HG02943 (cell line): Measurements from ENCODE around the gene GOLGA8T.
"Not testable (repeated sequence)": the region's sequence is repeated elsewhere in the genome, so short reads cannot be mapped to it uniquely, and the experiment has no call there.

Experiments used
- ATAC-seq: cut with Tn5 transposase; IDR thresholded peaks from one replicate; pipeline ENCODE4 v1.9.1; 2021; ENCODE audit warnings: mild to moderate bottlenecking, low read depth, moderate library complexity; ENCODE audit not compliant: unreplicated experiment

The GOLGA8T gene

DNA sequence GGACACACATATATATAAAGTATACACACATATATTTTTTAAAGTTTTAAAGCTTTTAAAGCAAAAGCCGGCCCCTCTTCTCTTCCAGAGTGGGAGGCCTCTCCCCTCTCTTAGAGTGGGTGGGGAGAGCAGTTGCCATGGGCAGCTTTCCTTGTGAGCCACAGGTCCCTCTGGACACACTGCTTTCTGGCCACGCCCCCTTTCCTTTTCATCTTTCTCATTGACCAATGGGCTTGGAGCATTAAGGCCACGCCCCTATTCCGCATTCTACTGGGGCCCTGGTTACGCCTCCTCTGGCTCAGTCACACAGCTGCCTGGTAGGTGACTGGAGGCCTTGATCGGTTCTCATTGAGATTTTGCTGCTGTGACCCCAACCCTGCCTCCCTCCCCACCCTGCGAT, at the start of gene GOLGA8T:
Gene GOLGA8T (plus strand): TSS at position 301 of the 400 bp plus-strand sequence. CDS start 98 bp downstream, at position 399.
- ATAC-seq, result not testable (repeated sequence)

DNA sequence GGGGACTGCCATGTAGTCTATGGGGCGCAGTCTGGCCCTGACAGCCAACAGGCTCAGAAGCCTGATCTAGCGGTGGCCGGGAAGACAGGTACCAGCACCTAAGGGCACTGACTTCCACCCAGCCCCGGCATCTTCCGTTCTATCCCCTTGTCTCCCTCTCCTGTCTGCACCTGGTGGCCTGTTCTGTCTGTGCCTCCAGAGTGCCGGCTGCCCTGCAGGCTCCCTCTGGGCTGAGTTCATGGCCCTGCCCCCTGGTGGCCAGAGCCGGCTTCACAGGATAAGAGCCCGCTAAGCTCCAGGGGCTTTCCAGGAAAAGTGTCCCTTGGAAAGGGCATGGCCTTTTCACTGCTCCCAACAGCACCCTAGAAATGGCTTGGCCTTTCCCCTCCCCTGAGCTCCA, 37.0 kb upstream of the GOLGA8T start:
- not testable (repeated sequence) for ATAC-seq

DNA sequence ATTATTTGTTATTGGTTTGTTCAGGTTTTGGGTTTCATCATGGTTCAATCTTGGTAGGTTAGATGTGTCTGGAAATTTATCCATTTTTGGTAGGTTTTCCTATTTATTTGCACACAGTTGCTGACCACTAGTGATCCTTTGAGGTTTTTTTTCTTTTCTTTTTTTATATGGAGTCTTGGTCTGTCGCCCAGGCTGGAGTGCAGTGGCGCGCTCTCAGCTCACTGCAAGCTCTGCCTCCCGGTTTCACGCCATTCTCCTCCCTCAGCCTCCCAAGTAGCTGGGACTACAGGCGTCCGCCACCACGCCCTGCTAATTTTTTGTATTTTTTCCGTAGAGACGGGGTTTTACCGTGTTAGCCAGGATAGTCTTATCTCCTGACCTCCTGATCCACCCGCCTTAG, 32.0 kb upstream of the GOLGA8T start:
- ATAC-seq, result not testable (repeated sequence)

DNA sequence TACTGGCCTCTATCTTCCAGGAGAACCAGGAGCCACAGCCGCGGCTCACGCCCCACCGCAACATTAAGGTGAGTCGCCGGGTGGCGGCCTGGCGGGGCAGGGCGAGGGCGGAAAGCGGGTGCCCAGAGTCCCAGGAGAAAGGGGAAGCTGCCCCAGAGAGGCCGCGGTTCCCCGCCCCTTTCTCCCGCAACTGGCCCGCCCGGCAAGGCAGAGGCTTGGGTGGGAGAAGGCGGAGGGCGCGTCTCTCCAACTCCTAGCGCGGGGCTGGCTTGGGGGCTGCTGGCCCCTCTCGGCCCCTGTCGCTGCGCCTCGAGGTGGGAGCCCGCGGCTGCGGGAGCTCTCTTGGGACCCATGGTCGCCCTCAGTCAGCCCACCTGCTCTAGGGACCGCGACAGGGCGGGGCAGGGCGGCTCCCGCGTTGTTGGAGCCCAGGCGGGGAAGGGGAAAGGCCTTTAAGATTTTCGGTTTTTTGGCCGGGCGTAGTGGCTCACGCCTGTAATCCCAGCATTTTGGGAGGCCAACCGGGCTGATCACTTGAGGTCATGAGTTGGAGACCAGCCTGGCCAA, 30.8 kb upstream of the GOLGA8T start:
- not testable (repeated sequence) for ATAC-seq

- not testable (repeated sequence) for ATAC-seq
These were observed 24.3 kb upstream of the GOLGA8T start for GRCh38 chr15:30110591-30110990.

DNA sequence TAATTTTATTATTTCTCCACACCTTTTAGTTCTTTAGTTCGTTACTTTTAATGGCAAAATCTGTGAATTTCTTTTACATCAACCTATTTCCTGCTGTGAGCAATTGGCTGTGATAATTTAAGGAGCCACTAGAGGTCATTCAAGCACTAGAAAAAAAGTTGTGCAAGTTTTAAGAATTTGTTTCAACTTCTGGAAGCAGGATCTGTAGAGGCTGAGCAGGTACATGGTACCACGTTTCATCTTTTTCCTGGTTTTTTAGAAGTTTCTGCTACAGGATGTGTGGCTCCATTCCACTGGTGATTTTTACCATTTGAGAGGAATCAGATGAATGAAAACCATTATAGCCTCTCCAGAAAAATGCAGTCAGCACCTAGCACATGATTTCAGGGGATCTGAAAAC, 4.8 kb upstream of the GOLGA8T start:
- ATAC-seq, result not testable (repeated sequence)

DNA sequence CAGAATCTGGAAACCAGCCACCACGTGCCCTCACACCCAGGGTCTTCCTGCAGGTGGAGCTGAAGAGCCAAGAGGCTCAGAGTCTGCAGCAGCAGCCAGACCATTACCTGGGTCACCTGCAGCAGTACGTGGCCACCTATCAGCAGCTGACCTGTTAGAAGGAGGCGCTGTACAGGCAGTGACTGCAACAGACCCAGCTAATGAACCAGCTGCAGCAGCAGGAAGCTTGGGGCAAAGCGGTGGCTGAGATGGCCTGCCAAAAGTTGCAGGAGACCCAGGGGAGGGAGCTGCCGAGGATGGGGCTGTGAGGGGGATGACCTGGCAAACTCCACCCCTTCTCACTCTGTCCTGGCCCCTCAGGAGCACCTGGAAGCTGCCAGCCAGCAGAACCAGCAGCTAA, 8.4 kb downstream of the GOLGA8T start:
- not testable (repeated sequence) for ATAC-seq

- not testable (repeated sequence) for ATAC-seq
These were observed 15.0 kb downstream of the GOLGA8T start for GRCh38 chr15:30149891-30150290.

- ATAC-seq, result not testable (repeated sequence)
These were observed 27.9 kb downstream of the GOLGA8T start for GRCh38 chr15:30162479-30163357.

GRCh38 chr15:30163759-30164158, 28.9 kb downstream of the GOLGA8T start:
- not testable (repeated sequence) for ATAC-seq

DNA sequence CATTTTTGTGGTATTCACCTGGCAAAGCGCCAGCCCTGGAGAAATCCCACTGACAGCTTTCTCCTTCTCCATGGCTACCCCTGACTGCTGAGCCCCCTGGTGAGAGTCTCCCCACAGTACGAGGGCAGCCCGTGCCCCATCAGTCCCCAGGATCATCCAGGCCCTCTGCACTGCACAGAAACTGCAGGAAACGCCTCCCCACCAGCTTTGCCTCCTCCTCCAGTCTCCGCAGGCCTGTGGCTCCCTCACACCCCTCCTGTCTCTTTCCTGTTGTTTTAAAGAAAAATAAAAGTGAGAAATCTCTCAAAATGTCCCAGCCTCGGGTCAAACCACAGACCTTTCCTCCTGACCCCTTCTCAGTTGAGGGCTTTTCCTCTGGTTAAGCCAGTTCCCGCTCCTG, 29.4 kb downstream of the GOLGA8T start:
- not testable (repeated sequence) for ATAC-seq

GRCh38 chr15:30167403-30167802, 32.6 kb downstream of the GOLGA8T start:
- not testable (repeated sequence) for ATAC-seq

DNA sequence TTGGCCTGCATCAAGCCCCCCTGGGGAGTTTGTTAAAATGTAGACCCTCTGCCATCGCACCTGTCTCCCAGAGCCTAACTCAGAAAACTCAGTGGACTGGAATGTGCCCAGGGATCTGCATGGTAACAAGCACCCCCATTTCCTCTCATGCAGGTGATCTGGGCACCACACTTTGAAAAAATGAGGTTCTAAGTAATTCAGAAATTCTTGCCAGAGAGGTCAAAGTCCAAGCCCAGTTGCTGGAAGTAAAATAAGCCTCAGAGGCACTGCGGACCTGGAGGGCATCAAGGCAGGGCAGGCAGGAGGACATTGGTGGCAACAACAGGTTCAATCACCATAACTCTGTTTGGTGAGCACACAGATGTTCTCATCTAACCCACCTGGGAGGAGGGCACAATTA, 33.0 kb downstream of the GOLGA8T start:
- ATAC-seq, result not testable (repeated sequence)

DNA sequence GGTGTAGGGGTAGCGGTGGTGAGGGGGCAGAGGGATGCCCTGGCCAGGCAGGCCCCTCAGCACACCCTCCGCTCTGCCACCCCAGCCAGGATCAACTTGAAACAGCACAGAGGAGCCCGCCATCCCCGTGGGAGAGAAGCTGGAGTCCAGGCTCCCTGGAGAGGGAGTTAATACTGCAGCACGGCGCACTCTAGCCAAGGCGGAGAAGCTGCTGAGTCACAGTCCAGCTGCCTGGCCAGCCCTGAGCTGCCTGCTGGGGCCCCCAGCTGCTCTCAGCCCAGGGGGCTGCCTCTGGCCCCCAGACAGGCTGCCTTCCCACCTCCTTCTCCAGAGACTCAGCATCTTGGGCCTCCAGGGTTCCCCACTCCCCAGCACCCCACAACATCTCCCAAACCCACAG, 36.6 kb downstream of the GOLGA8T start:
- ATAC-seq, result not testable (repeated sequence)

DNA sequence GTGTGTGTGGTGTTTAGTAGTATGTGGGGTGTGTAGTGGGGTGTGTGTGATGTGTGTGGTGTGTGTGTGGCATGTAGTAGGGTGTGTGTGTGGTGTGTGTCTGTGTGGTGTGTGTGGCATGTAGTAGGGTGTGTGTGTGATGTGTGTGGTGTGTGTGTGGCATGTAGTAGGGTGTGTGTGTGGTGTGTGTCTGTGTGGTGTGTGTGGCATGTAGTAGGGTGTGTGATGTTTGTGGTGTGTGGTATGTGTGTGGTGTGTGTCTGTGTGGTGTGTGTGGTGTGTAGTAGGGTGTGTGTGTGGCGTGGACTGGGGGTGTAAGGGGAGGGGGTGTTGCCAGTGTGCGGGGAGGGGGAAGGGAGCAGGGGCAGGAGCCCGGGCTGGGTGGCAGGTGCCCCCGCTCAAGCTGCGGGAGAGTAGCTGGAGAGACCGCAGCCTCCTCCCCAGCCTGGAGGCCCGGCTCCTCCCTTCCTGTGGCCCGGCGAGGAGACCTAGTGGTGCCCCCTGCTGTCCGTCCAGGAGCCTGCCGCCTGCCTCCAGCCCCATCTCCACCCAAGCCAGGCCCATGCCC, 38.3 kb downstream of the GOLGA8T start:
- not testable (repeated sequence) for ATAC-seq

DNA sequence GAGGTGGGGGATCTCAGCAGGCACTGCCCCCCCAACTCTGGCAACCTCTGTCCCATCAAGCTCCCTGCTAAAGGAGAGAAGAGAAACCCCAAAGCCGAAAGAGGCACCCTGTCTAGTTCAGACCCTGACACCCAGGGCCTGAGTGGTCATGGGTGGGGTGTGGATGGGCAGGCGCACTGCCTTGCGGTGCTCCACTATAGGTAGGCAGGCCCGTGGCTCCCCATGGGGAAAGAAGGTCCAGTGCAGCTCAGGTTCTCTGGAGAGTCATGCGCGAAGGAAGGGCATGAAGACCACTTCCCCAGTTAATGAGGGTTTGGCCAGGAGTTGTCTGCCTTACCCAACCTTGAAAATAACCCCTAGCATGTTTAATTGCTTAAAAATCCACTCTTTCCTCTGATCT, 40.4 kb downstream of the GOLGA8T start:
- ATAC-seq, result not testable (repeated sequence)

DNA sequence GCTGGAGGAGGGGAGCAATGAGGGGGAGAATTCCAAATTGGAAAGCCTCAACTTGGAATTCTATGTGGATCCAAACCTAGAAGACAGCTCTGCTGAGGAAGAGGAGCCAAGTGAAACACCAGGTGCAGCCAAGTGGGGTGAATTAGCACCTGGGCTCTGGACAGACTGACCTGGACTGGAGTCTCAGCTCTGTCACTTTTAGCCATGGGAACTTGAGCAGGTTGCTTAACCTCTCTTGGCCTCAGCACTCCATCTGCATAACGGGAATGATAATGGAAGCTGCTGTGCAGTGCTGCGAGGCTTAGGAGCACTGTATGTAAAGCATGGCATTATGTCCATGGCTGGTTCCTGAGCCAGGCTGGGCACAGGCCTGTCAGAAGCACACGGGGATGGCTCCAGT, 41.8 kb downstream of the GOLGA8T start:
- ATAC-seq, result not testable (repeated sequence)

DNA sequence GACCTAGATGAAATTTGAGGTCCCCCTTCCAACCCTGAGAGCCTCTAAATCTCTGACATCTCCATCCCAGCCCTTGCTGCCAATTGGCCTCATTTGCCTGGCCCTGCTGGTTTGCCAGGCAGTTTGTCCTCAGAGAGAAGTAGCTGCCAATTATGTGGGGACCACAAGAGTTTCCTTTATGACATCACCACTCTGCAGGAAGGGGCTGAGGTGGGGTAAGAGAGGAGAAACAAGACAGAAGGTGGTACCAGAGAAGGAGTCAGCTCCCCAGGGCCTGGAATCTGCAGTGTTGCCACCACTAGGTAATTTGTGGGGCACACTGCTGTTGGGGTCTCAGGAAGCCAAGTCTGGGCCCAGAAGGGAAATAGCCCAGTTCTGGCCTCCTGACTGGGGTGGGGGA, 45.0 kb downstream of the GOLGA8T start:
- ATAC-seq, result not testable (repeated sequence)

GRCh38 chr15:30185495-30185894, 50.6 kb downstream of the GOLGA8T start:
- not testable (repeated sequence) for ATAC-seq

DNA sequence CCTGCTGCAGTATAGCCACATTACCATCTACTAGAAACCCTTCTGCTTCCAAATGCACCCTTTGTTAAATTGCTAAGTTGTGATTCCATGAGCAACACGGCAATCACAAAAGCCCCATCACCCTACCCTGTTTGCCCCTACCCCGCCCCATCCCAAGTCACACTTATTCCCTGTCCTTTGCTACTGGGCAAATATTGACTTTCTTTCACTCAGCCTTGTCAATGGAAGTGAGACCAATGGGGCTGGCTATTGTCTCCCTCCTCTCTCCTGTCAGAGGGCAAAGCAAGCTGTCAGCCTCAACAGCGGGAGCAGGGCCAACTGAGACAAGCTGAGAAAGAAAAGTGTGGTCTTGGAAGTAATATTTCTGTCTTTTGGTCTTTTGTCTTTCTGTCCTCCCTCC, 52.6 kb downstream of the GOLGA8T start:
- not testable (repeated sequence) for ATAC-seq

DNA sequence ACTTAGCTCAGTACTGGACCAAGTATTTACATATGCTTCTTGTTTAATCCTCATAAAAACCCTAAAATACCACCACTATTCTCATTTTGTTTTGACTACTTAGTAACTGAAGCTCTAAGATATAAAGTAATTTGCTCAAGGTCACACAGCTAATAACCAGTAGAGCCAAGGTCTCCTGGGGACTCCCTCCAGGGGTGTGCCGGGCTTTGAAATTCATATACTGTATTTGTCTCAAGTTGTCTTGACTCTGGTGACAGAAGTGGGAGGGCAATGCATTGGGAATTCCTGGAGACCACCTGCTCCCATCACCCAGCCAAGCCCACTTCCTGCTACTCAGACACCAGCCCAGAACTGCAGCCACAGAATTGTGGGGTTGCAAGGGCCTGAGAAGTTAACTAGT, 54.9 kb downstream of the GOLGA8T start:
- ATAC-seq, result not testable (repeated sequence)
